Neural progenitor cell (in vitro differentiated cells): ENCODE results near the gene UPK3BL1. TPM values are rescaled to one million over a fixed set of nuclear protein-coding genes. Genes with fewer than 3 reads are reported as not detected.
"Not testable (repeated sequence)": the region's sequence is repeated elsewhere in the genome, so short reads cannot be mapped to it uniquely, and the experiment has no call there.

Source experiments
- DNase-seq: peaks from one replicate; pipeline ENCODE4 v3.0.0-alpha.2; 2016; ENCODE audit warnings: low spot score
- H2AFZ ChIP-seq: fragments of 200-600 bp; sonication (generic); replicated peaks from 2 replicates; pipeline ENCODE4 v1.6.1; 2016; ENCODE audit warnings: antibody characterized with exemption
- H3F3A ChIP-seq: fragments of 200-600 bp; sonication (generic); 2 replicates; pipeline ENCODE4 v1.6.1; 2016; ENCODE audit warnings: antibody characterized with exemption, low read depth
- H3K27ac ChIP-seq: fragments of 200-600 bp; sonication (generic); 2 replicates; pipeline ENCODE4 v1.5.1; 2016; ENCODE audit warnings: mild to moderate bottlenecking
- H3K27me3 ChIP-seq: fragments of 200-600 bp; sonication (generic); 2 replicates; pipeline ENCODE4 v1.6.1; 2016; ENCODE audit warnings: mild to moderate bottlenecking, moderate library complexity
- H3K36me3 ChIP-seq: fragments of 200-600 bp; sonication (generic); 2 replicates; pipeline ENCODE4 v1.5.1; 2016
- H3K4me1 ChIP-seq: fragments of 200-600 bp; sonication (generic); 2 replicates; pipeline ENCODE4 v1.6.1; 2016; ENCODE audit warnings: mixed run types
- H3K4me2 ChIP-seq: fragments of 200-600 bp; sonication (generic); 2 replicates; pipeline ENCODE4 v1.6.1; 2016
- H3K4me3 ChIP-seq: fragments of 200-600 bp; sonication (generic); 2 replicates; pipeline ENCODE4 v1.5.1; 2016
- H3K79me2 ChIP-seq: fragments of 200-600 bp; sonication (generic); 2 replicates; pipeline ENCODE4 v1.6.1; 2016; ENCODE audit warnings: low read depth
- H3K9ac ChIP-seq: fragments of 200-600 bp; sonication (generic); 2 replicates; pipeline ENCODE4 v1.6.1; 2016
- H3K9me3 ChIP-seq: fragments of 200-600 bp; sonication (generic); 2 replicates; pipeline ENCODE4 v1.5.1; 2016; ENCODE audit warnings: low read depth
- H4K20me1 ChIP-seq: fragments of 200-600 bp; sonication (generic); 2 replicates; pipeline ENCODE4 v1.6.1; 2016; ENCODE audit warnings: low read depth
- H3K27ac Mint-ChIP-seq: 3 replicates; pipeline ENCODE4 v1.8.0; 2021; ENCODE audit warnings: mixed read lengths
- H3K27me3 Mint-ChIP-seq: 2 replicates; pipeline ENCODE4 v1.8.0; 2022; ENCODE audit warnings: low read depth, mild to moderate bottlenecking, inconsistent platforms, moderate library complexity, mixed read lengths; ENCODE audit not compliant: insufficient read depth
- H3K36me3 Mint-ChIP-seq: 3 replicates; pipeline ENCODE4 v1.8.0; 2021; ENCODE audit warnings: mixed read lengths
- H3K4me1 Mint-ChIP-seq: 3 replicates; pipeline ENCODE4 v1.8.0; 2021; ENCODE audit warnings: mixed read lengths
- H3K4me3 Mint-ChIP-seq: 3 replicates; pipeline ENCODE4 v1.8.0; 2021; ENCODE audit warnings: mild to moderate bottlenecking, moderate library complexity, mixed read lengths
- H3K9me3 Mint-ChIP-seq: 3 replicates; pipeline ENCODE4 v1.8.0; 2020; ENCODE audit warnings: mixed read lengths
- total RNA-seq: library from RNA; depleted of rRNA; stranded (reverse); fragments of >200 nt; gene quantifications from 2 replicates; pipeline ENCODE4 v1.2.3, GENCODE V29; 2015; ENCODE audit warnings: low replicate concordance

The UPK3BL1 gene
- total RNA-seq, 1 donor from 2014 or later, result 12.7 TPM

DNA sequence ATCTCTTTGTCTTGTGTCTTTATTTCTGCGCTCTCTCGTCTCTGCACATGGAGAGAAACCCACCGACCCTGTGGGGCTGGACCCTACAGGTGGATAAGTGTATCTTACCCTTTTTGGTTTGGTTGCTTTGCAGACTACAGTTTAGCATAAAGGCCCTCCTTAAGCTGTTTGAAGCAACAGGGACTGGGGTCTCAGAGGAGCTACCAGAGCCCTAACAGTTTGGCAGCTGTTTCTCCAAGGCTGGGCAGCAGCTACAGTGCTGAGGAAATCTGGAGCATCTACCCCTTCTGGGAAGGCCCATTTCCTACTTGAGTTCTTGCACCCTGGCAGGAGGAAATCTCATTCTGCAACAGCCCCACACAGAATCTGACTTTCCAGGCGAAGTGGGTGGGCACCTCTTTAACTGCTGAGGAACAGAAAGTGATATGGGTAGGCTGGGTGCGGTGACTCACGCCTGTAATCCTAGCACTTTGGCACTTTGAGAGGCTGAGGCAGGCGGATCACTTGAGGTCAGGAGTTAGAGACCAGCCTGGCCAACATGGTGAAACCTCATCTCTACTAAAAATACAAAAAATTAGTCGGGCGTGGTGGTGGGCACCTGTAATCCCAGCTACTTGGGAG, 31.0 kb upstream of the UPK3BL1 start:
- not testable (repeated sequence) for H3K4me1 Mint-ChIP-seq, H3K27me3 Mint-ChIP-seq, H3K4me2 ChIP-seq, H3K27ac ChIP-seq, H3K9me3 Mint-ChIP-seq, H3K27me3 ChIP-seq, H3K4me3 ChIP-seq, DNase-seq, H3K9me3 ChIP-seq, H2AFZ ChIP-seq, H3K27ac Mint-ChIP-seq, H3K36me3 ChIP-seq, H3K4me1 ChIP-seq, H3K36me3 Mint-ChIP-seq, H3K79me2 ChIP-seq, H3F3A ChIP-seq, H3K4me3 Mint-ChIP-seq, H4K20me1 ChIP-seq, H3K9ac ChIP-seq

DNA sequence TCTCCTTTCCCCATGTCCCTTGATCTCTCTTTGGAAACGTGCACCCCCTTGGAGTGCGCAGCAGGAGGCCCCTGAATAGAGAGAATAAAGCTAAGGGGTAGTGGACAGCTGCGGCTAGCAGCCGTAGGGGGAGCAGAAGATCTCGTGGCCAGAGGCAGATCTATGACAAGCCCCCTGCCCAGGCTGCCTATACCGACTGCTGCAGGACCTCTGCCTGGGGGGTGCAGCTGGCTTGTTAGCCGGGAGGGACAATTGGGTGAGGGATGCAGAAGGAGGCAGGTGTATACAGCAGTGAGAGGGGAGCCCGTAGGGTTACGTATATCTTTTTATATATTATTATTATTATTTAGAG, 29.3 kb upstream of the UPK3BL1 start:
- H3K27ac ChIP-seq, H3K9me3 ChIP-seq, H3K36me3 ChIP-seq, H3K36me3 Mint-ChIP-seq, H4K20me1 ChIP-seq, H3K4me1 Mint-ChIP-seq, DNase-seq, H3K27ac Mint-ChIP-seq, H3K9me3 Mint-ChIP-seq, H3F3A ChIP-seq, H3K27me3 Mint-ChIP-seq, H3K79me2 ChIP-seq, H3K4me3 Mint-ChIP-seq, H3K4me1 ChIP-seq, H3K27me3 ChIP-seq, H2AFZ ChIP-seq, H3K9ac ChIP-seq, H3K4me2 ChIP-seq: not testable (repeated sequence)
- H3K4me3 ChIP-seq, result peak overlapping the region; percentile 55

DNA sequence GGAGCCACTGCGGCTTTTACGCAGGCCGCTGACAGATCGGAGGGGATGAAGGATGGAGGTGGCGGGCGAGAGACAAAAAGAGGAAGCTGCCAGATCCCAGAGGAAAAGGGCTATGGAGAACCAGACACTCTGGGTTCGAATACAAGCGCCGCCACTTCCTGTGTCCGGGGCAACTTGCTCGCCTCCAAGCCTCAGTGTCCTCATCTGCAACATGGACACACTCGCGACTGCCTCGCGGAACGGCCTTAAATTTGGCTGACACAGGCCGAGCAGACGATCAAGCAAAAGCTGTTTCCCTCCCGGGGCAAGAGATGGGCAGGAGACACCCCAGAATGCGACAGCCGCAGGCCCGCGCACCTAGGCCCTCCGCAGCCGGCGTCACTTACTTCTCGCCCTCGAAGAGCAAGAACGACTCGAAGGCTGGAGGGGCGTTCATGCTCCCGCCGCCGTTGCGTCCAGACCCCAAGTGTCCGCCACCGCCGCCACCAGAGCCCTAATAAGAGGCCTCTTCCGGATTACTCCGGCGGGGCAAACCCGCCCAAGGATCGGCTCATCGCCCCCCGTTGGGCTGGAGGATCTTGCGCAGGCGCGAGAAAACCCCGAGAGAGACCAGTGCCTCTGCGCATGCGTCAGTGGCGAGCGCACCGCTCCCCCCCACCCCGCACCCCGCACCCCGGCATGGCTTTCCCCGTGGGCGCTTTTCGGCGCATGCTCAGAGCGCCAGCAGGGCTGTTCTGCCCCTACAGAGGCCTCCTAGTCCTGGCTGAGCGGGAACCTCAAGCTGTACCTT, 28.8 kb upstream of the UPK3BL1 start, which contains the start of gene POLR2J2:
Gene POLR2J2 (minus strand): TSS at position 498 of the 790 bp plus-strand sequence. CDS start 62 bp downstream, at position 436.
- not testable (repeated sequence) for H3K79me2 ChIP-seq, H3K9me3 Mint-ChIP-seq, H3K36me3 Mint-ChIP-seq, H3K9me3 ChIP-seq, H2AFZ ChIP-seq, H4K20me1 ChIP-seq, H3F3A ChIP-seq, H3K36me3 ChIP-seq, H3K27me3 Mint-ChIP-seq, H3K27ac ChIP-seq, H3K4me1 ChIP-seq, H3K4me1 Mint-ChIP-seq, H3K9ac ChIP-seq, H3K27ac Mint-ChIP-seq, H3K27me3 ChIP-seq
- peak; percentile 92 for DNase-seq
- H3K4me3 Mint-ChIP-seq, result peak within 1 kb of the TSS; percentile 80
- H3K4me3 ChIP-seq, result peak within 1 kb of the TSS; percentile 55
- peak within 1 kb of the TSS; percentile 62 for H3K4me2 ChIP-seq

DNA sequence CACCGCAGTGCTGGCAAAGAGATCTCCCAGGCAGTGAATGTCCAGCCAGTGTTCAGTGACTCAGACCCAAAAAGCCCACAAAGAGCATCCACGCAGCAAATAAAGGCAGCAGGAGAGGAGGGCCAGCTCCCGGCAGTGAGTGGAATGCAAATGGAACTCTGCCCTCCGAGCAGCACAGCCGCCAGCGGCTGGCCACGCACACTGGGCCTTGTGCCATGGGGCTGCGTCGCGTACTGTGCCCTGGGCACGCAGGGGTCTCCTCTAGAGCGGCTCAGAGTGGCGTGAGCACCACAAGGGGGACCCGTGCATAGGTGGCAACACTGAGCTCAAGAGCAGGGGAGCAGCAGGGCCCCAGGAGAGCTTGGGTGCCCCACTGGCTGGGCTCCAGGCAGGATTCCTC, 24.9 kb upstream of the UPK3BL1 start:
- H3K4me2 ChIP-seq, H3K79me2 ChIP-seq, H3K36me3 ChIP-seq, H3K9me3 ChIP-seq, H3K27me3 Mint-ChIP-seq, H2AFZ ChIP-seq, H3K9ac ChIP-seq, DNase-seq, H3K4me3 ChIP-seq, H3F3A ChIP-seq, H3K27ac ChIP-seq, H3K27ac Mint-ChIP-seq, H3K4me3 Mint-ChIP-seq, H3K4me1 Mint-ChIP-seq, H3K27me3 ChIP-seq, H3K4me1 ChIP-seq, H3K9me3 Mint-ChIP-seq, H4K20me1 ChIP-seq, H3K36me3 Mint-ChIP-seq: not testable (repeated sequence)

DNA sequence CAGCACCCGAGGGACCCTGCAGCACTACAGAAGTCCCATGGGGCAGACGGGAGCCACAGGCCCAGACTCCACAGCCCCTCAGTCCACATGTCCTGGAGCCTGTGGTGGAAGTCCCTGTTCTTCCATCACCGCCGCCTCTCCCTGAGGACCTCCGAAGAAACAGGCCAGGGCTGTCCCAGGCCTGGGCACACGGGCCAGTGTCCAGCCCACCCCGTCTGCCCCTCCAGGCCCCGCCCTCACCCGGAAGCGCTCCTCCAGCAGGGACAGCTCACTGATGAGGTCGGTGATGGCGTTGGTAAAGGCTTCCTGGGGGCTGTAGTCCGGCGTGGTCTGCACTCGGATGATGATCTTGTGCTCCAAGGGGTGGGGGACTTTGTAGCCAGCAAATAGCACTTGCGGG, 24.3 kb upstream of the UPK3BL1 start:
- H3K79me2 ChIP-seq, H3K9me3 ChIP-seq, H3K4me3 Mint-ChIP-seq, H4K20me1 ChIP-seq, H3K27me3 ChIP-seq, H3K27ac ChIP-seq, H3F3A ChIP-seq, H3K4me3 ChIP-seq, H2AFZ ChIP-seq, H3K9ac ChIP-seq, H3K27me3 Mint-ChIP-seq, H3K4me1 Mint-ChIP-seq, H3K4me2 ChIP-seq, H3K4me1 ChIP-seq, H3K27ac Mint-ChIP-seq, DNase-seq, H3K9me3 Mint-ChIP-seq, H3K36me3 Mint-ChIP-seq, H3K36me3 ChIP-seq: not testable (repeated sequence)

DNA sequence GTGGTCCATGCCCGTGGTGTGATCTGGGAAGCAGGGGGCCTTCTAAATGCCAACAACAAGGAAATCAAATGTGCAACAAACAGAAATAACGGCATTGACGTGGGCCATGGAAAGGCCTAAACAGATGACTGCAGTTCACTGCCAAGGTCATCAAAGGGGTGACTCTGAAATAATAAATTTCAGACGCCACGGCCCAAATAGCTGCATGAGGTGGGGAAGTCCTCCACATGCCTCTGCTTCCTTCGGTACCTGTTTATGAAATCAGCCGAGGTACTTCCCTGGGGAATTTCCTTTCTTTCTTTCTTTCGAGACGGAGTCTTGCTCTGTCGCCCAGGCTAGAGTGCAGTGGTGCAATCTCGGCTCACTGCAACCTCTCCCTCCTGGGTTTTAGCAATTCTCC, 22.2 kb upstream of the UPK3BL1 start:
- not testable (repeated sequence) for H3K4me1 Mint-ChIP-seq, H3K4me3 ChIP-seq, H3K9me3 Mint-ChIP-seq, H3F3A ChIP-seq, H3K36me3 ChIP-seq, H3K27me3 ChIP-seq, H3K4me3 Mint-ChIP-seq, H3K36me3 Mint-ChIP-seq, DNase-seq, H3K27ac Mint-ChIP-seq, H4K20me1 ChIP-seq, H3K27me3 Mint-ChIP-seq, H3K27ac ChIP-seq, H2AFZ ChIP-seq, H3K9ac ChIP-seq, H3K79me2 ChIP-seq, H3K9me3 ChIP-seq, H3K4me1 ChIP-seq, H3K4me2 ChIP-seq

DNA sequence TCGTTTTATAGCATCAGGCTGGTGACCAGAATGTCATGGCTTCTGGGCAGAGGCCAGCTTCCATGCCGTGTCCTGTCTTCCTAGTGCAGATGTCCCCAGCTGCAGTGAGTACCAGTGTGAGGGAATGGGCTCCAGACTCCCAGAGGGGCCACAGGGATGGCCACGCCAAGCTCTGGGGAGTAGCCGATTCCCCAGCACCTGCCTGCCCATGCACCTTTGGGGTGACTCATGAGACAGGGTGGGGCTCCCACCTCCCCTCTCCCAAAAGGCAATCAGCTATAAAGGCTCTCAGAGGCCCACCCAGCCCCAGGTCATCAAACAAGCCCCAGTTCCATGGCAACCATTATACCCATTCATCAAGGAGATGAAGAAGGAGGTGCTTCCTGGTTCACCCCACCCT, 7.3 kb upstream of the UPK3BL1 start, which contains the start of gene SPDYE2B:
Gene SPDYE2B (plus strand): TSS at position 396 of the 400 bp plus-strand sequence. CDS start 2,030 bp downstream, outside the sequence.
- H3K79me2 ChIP-seq, H3K27ac ChIP-seq, H3K4me2 ChIP-seq, H3K9ac ChIP-seq, H3K4me1 Mint-ChIP-seq, H3K9me3 ChIP-seq, H2AFZ ChIP-seq, H3F3A ChIP-seq, H3K27ac Mint-ChIP-seq, H3K9me3 Mint-ChIP-seq, H3K4me3 Mint-ChIP-seq, H3K4me1 ChIP-seq, H3K4me3 ChIP-seq, H3K27me3 ChIP-seq, H3K36me3 Mint-ChIP-seq, H4K20me1 ChIP-seq, H3K36me3 ChIP-seq, H3K27me3 Mint-ChIP-seq, DNase-seq: not testable (repeated sequence)

DNA sequence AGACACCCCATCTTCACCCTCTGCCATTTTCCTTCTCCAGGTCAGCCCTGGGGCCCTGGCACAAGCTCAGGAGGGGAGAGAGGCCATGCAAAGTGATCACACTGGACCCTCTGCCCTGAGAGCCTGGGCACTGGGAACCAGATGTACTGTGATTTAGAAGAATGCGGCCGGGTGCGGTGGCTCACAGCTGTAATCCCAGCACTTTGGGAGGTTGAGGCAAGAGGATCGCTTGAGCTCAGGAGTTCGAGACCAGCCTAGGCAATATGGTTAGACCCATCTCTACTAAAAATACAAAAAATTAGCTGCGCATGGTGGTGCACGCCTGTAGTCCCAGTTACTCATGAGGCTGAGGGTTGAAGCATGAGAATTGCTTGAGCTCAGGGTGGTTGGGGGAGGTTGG, 5.2 kb upstream of the UPK3BL1 start:
- not testable (repeated sequence) for H3K9me3 ChIP-seq, H3K27me3 ChIP-seq, H3K4me3 ChIP-seq, H4K20me1 ChIP-seq, DNase-seq, H3K27me3 Mint-ChIP-seq, H3K4me3 Mint-ChIP-seq, H3K27ac Mint-ChIP-seq, H3K36me3 ChIP-seq, H3F3A ChIP-seq, H3K27ac ChIP-seq, H3K79me2 ChIP-seq, H3K9me3 Mint-ChIP-seq, H3K4me2 ChIP-seq, H3K36me3 Mint-ChIP-seq, H3K4me1 ChIP-seq, H3K4me1 Mint-ChIP-seq, H2AFZ ChIP-seq, H3K9ac ChIP-seq
